Muscle of leg (tissue), 16 donors: ENCODE measurements around the gene FRAT2. TPM values are rescaled to one million over a fixed set of nuclear protein-coding genes. Genes with fewer than 3 reads are reported as not detected.

ENCODE experiments used
- DNase-seq: peaks from one replicate; pipeline ENCODE4 v3.0.0; 2013
- H3K27ac ChIP-seq: one replicate; pipeline ENCODE4 v1.5.1; 2013; ENCODE audit warnings: mild to moderate bottlenecking, low read length, control low read depth
- H3K27me3 ChIP-seq: one replicate; pipeline ENCODE4 v1.6.1; 2013; ENCODE audit warnings: low read length; ENCODE audit not compliant: control insufficient read depth, insufficient read depth
- H3K36me3 ChIP-seq: one replicate; pipeline ENCODE4 v1.6.1; 2013; ENCODE audit warnings: low read length; ENCODE audit not compliant: control insufficient read depth, insufficient read depth
- H3K4me1 ChIP-seq: one replicate; pipeline ENCODE4 v1.6.1; 2013; ENCODE audit warnings: low read length; ENCODE audit not compliant: control insufficient read depth, insufficient read depth
- H3K4me3 ChIP-seq: one replicate; pipeline ENCODE4 v1.5.1; 2013; ENCODE audit warnings: low read length, control low read depth
- H3K9me3 ChIP-seq: replicated peaks from 2 replicates; pipeline ENCODE4 v1.6.1; 2013; ENCODE audit warnings: low read depth, low read length; ENCODE audit not compliant: control insufficient read depth
- WGBS: methylation state at CpG from one replicate; pipeline ENCODE4 v1.1.5; 2013; ENCODE audit warnings: missing lambda C conversion rate; ENCODE audit not compliant: insufficient coverage; 5-methylcytosine and 5-hydroxymethylcytosine counted together
- long read RNA-seq, 11 donors: transcript quantifications; one replicate each; lab custom pipeline, GENCODE V29; 2026
- polyA plus RNA-seq, 8 donors: library from polyadenylated mRNA; unstranded; fragments of 120-200 nt; gene quantifications; one replicate each; pipeline versions ENCODE4 v1.2.1 to v1.2.3, GENCODE V29; 2013; ENCODE audit warnings: inconsistent platforms in 1 of 8, low replicate concordance in 1 of 8; ENCODE audit not compliant: insufficient read length in 8 of 8, insufficient read depth in 1 of 8
- total RNA-seq: library from RNA; stranded (reverse); fragments of 120-200 nt; gene quantifications from one replicate; pipeline ENCODE4 v1.2.4, GENCODE V29; 2013

FRAT2 gene, protein sequence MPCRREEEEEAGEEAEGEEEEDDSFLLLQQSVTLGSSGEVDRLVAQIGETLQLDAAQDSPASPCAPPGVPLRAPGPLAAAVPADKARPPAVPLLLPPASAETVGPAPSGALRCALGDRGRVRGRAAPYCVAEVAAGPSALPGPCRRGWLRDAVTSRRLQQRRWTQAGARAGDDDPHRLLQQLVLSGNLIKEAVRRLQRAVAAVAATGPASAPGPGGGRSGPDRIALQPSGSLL
- total RNA-seq (5.3 TPM), polyA plus RNA-seq (1 to 10 TPM; 3.6 to 5.0 (median 4.3) TPM)
- long read RNA-seq, donor 1, partial matches to known transcripts: 0 of 1 reads
- long read RNA-seq, donor 1, other reads (novel, unspliced or antisense): 0 of 1 reads
- long read RNA-seq, donor 2, partial matches to known transcripts: 0 of 2 reads
- long read RNA-seq, donor 2, other reads (novel, unspliced or antisense): 0 of 2 reads
- long read RNA-seq, donor 3, transcript FRAT2-201 (1 exons, 2,213 nt): major isoform, 14 of 14 reads
- long read RNA-seq, donor 3, partial matches to known transcripts: 0 of 14 reads
- long read RNA-seq, donor 3, other reads (novel, unspliced or antisense): 0 of 14 reads
- long read RNA-seq, donor 4, transcript FRAT2-201 (1 exons, 2,213 nt): major isoform, 9 of 9 reads
- long read RNA-seq, donor 4, partial matches to known transcripts: 0 of 9 reads
- long read RNA-seq, donor 4, other reads (novel, unspliced or antisense): 0 of 9 reads
- long read RNA-seq, donor 5, transcript FRAT2-201 (1 exons, 2,213 nt): major isoform, 19 of 19 reads
- long read RNA-seq, donor 5, partial matches to known transcripts: 0 of 19 reads
- long read RNA-seq, donor 5, other reads (novel, unspliced or antisense): 0 of 19 reads
- long read RNA-seq, donor 6, transcript FRAT2-201 (1 exons, 2,213 nt): major isoform, 9 of 9 reads
- long read RNA-seq, donor 6, partial matches to known transcripts: 0 of 9 reads
- long read RNA-seq, donor 6, other reads (novel, unspliced or antisense): 0 of 9 reads
- long read RNA-seq, donor 7, transcript FRAT2-201 (1 exons, 2,213 nt): major isoform, 10 of 10 reads
- long read RNA-seq, donor 7, partial matches to known transcripts: 0 of 10 reads
- long read RNA-seq, donor 7, other reads (novel, unspliced or antisense): 0 of 10 reads
- long read RNA-seq, donor 8, transcript FRAT2-201 (1 exons, 2,213 nt): major isoform, 7 of 7 reads
- long read RNA-seq, donor 8, partial matches to known transcripts: 0 of 7 reads
- long read RNA-seq, donor 8, other reads (novel, unspliced or antisense): 0 of 7 reads
- long read RNA-seq, donor 9, transcript FRAT2-201 (1 exons, 2,213 nt): major isoform, 9 of 9 reads
- long read RNA-seq, donor 9, partial matches to known transcripts: 0 of 9 reads
- long read RNA-seq, donor 9, other reads (novel, unspliced or antisense): 0 of 9 reads
- long read RNA-seq, donor 10, transcript FRAT2-201 (1 exons, 2,213 nt): major isoform, 14 of 14 reads
- long read RNA-seq, donor 10, partial matches to known transcripts: 0 of 14 reads
- long read RNA-seq, donor 10, other reads (novel, unspliced or antisense): 0 of 14 reads
- long read RNA-seq, donor 11, transcript FRAT2-201 (1 exons, 2,213 nt): major isoform, 11 of 11 reads
- long read RNA-seq, donor 11, partial matches to known transcripts: 0 of 11 reads
- long read RNA-seq, donor 11, other reads (novel, unspliced or antisense): 0 of 11 reads

DNA sequence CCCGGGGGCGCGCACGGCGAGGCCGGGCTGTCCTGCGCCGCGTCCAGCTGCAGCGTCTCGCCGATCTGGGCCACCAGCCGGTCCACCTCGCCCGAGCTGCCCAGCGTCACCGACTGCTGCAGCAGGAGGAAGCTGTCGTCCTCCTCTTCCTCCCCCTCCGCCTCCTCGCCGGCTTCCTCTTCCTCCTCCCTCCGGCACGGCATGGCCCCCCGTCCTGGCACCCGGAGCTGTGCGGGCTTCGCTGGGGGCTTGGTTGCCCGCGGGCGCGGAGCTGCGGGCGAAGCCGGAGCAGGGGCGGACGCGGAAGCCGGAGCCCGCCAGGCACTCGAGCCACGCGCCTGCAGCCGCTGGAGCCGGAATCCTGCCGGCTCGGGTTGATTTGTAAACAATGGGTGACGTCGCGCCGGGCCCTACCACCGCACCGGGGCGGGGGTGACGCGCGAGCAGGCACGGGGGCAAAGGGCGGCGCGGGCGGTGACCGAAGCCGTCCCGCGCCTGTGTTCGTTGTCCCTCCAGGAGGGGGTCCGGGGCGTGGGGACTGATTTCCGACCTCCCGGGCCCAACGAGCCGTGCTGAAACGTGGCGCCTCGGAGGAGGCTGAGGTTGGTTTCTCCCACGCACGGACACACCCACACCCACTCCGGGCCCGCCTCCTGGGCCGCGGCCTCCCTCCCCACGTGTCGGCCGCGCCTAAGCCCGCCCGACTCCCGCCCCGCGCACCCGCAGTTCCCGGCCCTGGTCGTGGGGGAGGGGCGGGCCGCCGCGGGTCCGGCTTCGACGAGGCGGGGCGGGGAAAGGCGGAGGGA lies at the start of gene FRAT2:
Gene FRAT2, minus strand, starts transcription at position 360 of the 806 bp plus-strand sequence. Its CDS starts 157 bp downstream, at position 203.
- H3K36me3 ChIP-seq: peaks cover 4% of the 10 kb centered on the region
- under 1% methylated on average over 78 of the region's 103 CpGs for WGBS
- peak within 1 kb of the TSS; percentile 60 for H3K4me3 ChIP-seq
- peak within 1 kb of the TSS; percentile 75 for H3K27ac ChIP-seq
- no peaks in the 10 kb centered on the region for H3K9me3 ChIP-seq
- peaks cover 28% of the 10 kb centered on the region for H3K4me1 ChIP-seq
- DNase-seq: peak; percentile 97
- peaks cover 21% of the 10 kb centered on the region for H3K27me3 ChIP-seq

DNA sequence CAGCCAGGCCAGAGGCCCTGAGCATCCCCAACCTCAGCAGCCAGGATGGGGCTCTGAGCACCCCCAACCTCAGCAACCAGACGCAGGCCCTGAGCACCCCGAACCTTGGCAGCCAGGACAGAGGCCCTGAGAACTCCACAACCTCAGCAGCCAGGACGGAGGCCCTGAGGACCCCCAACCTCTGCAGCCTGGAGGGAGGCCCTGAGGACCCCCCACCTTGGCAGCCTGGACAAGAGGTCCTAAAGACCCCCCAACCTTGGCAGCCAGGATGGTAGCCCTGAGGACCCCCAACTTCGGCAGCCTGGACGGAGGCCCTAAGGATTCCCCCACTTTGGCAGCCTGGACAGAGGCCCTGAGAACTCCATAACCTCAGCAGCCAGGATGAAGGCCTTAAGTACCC lies 49.6 kb upstream of the FRAT2 start:
- H3K36me3 ChIP-seq: peaks cover 74% of the 10 kb centered on the region
- no peaks in the 10 kb centered on the region for H3K4me1 ChIP-seq
- no peaks in the 10 kb centered on the region for H3K9me3 ChIP-seq
- 89% methylated on average over 3 of the region's 5 CpGs for WGBS
- DNase-seq: no peak
- H3K27me3 ChIP-seq: no peaks in the 10 kb centered on the region
- no peak overlapping the region for H3K27ac ChIP-seq
- no peak overlapping the region for H3K4me3 ChIP-seq

DNA sequence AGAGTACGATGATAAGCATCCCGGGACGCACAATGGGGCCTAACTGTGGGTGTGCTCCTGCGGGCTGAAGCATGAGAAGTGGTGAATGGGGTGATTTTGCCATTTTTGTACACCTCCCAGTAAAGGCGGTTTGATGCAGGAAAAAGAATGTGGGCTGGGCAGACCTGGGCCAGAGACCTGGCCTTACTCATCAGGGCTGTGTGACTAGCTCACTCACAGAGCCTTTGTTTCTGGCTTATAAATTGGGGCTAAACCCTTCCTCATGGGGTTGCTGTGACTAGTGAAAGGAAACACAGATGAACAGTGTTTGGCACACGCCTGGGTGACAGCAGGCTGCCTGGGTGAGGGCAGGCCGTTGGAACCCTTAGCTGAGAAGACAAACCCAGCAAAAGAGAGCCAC lies 48.6 kb upstream of the FRAT2 start:
- H3K36me3 ChIP-seq: peaks cover 71% of the 10 kb centered on the region
- DNase-seq: no peak

GRCh38 chr10:97381626-97382025 lies 47.1 kb upstream of the FRAT2 start:
- Histone ChIP-seq H3K4me1 (no peaks in the 10 kb centered on the region), H3K36me3 (peaks cover 75% of the 10 kb centered on the region)
- 82% methylated on average over 6 of the region's 8 CpGs for WGBS

More for the DNA sequence above, 48.6 kb upstream of the FRAT2 start:
- WGBS: 88% methylated on average over 7 of the region's 7 CpGs
- Histone ChIP-seq H3K27ac (no peak overlapping the region), H3K4me3 (no peak overlapping the region), H3K9me3 (no peaks in the 10 kb centered on the region), H3K27me3 (no peaks in the 10 kb centered on the region), H3K4me1 (no peaks in the 10 kb centered on the region)

DNA sequence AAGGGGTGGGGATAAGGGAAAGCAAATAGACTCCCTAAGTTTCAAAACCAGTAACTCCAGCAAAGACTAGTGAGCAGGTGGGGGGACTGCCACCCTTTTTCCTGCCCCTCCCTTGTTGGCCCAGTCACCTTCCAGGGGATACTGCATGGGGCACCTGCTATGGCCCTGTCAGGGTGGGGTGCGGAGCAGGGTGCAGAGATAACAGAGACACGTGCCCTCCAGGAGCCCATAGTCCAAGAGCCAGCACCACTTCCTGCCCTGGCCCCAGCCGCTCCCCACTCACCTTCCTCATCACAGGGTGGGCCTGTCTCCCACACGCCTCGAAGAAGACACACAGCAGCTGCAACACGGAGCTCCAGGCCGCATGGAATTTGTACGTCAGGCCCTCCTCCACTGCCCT lies 46.0 kb upstream of the FRAT2 start:
- 93% methylated on average over 8 of the region's 8 CpGs for WGBS
- no peak overlapping the region for H3K27ac ChIP-seq
- H3K36me3 ChIP-seq: peaks cover 75% of the 10 kb centered on the region
- no peaks in the 10 kb centered on the region for H3K27me3 ChIP-seq
- H3K9me3 ChIP-seq: no peaks in the 10 kb centered on the region
- no peaks in the 10 kb centered on the region for H3K4me1 ChIP-seq
- DNase-seq: no peak
- H3K4me3 ChIP-seq: no peak overlapping the region

More at GRCh38 chr10:97381626-97382025, 47.1 kb upstream of the FRAT2 start:
- H3K27ac ChIP-seq: no peak overlapping the region
- no peaks in the 10 kb centered on the region for H3K27me3 ChIP-seq
- H3K9me3 ChIP-seq: no peaks in the 10 kb centered on the region
- H3K4me3 ChIP-seq: no peak overlapping the region
- no peak for DNase-seq

DNA sequence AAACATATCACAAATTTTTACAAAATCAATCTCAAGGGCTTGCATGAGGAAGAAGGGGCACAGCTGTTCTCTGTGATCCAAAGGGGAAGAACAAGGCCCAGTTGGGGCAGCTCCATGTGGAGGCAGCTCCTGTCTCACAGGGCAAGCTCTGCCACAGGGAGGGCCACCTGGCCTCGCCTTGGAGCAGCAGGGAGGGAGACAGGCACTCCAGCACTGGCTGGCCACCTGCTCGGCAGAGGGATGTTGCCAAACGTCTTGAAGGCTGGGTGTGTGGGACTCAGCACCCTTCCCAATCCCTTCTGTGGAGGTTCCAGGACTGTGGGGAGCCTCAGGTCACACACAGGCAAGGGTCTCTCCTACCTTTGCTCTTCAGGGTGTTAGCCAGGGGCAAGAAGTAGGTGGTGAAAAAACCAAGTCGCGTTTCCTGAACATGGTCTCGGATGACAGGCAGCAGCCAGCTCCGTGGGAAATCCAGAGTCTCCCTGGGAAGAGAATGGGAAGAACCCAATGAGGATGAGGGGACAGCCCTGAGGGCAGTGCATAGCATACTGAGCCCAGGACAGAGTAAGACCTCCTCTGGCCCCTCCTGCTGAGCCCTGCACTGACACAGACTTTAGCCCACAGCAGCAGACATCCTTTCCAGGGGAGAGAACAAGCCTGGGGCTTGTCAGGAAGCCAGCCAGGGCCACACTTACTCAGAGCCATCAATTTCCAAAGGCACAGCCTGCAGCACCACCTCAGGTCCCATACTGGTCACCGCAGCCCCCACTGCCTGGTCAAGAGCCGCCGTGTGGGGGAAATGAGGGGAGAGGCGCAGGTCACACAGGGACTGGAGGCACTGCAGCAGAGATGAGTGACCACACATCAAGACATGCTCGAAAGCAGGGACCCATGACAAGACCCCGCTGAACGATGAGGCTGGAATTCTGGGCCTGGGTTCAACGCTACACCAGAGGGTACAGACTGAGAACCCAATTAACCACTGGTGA lies 44.7 kb upstream of the FRAT2 start:
- Histone ChIP-seq H3K36me3 (peaks cover 67% of the 10 kb centered on the region), H3K9me3 (no peaks in the 10 kb centered on the region), H3K27ac (no peak overlapping the region), H3K27me3 (no peaks in the 10 kb centered on the region), H3K4me1 (no peaks in the 10 kb centered on the region), H3K4me3 (no peak overlapping the region)
- WGBS: 77% methylated on average over 11 of the region's 15 CpGs
- DNase-seq: no peak

DNA sequence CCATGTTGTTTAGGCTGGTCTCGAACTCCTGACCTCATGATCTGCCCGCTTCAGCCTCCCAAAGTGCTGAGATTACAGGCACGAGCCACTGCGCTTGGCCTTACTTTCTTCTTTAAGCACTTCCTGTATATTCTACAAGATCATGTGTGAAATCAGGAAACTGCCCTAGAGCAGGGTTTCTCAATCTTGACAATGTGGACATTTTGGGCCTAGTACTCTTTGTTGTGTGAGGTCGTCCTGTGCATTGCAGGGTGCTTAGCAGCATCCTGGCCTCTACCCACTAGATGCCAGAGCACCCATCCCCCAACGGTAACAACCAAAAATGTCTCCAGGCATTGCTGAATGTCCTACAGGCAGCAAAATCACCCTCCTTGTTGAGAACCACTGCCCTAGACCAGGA lies 41.9 kb upstream of the FRAT2 start:
- no peak overlapping the region for H3K27ac ChIP-seq
- DNase-seq: no peak
- H3K36me3 ChIP-seq: peaks cover 70% of the 10 kb centered on the region

DNA sequence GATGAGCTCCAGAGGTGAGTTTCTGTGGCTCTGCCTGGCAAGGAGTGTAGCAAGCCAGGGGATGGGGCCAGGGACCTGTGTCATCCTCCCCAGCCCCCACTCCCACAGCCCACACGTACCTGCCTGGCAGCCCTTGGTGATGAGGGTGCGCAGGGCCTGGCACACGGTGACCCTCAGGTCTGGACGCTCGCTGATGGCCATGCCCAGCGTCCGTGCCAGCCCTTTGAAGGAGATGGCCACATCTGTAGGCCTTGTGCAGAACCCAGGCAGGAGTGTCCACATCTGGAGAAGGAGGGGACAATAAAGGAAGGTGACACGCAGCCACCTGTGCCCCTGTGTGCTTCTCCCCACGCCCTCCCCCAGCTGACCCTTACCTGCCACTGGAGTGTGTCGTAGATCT lies 38.9 kb upstream of the FRAT2 start:
- no peaks in the 10 kb centered on the region for H3K27me3 ChIP-seq
- no peaks in the 10 kb centered on the region for H3K9me3 ChIP-seq
- 96% methylated on average over 7 of the region's 10 CpGs for WGBS
- H3K27ac ChIP-seq: no peak overlapping the region
- no peak for DNase-seq
- H3K36me3 ChIP-seq: peaks cover 76% of the 10 kb centered on the region
- H3K4me3 ChIP-seq: no peak overlapping the region
- peaks cover 7% of the 10 kb centered on the region for H3K4me1 ChIP-seq

More for the DNA sequence above, 41.9 kb upstream of the FRAT2 start:
- Histone ChIP-seq H3K9me3 (no peaks in the 10 kb centered on the region), H3K4me3 (no peak overlapping the region), H3K27me3 (no peaks in the 10 kb centered on the region), H3K4me1 (peaks cover 5% of the 10 kb centered on the region)
- 100% methylated on average over 1 of the region's 6 CpGs for WGBS
